Measurements from ENCODE around the gene LILRA5.
"Not testable (repeated sequence)": the region's sequence is repeated elsewhere in the genome, so short reads cannot be mapped to it uniquely, and the experiment has no call there.

DNA sequence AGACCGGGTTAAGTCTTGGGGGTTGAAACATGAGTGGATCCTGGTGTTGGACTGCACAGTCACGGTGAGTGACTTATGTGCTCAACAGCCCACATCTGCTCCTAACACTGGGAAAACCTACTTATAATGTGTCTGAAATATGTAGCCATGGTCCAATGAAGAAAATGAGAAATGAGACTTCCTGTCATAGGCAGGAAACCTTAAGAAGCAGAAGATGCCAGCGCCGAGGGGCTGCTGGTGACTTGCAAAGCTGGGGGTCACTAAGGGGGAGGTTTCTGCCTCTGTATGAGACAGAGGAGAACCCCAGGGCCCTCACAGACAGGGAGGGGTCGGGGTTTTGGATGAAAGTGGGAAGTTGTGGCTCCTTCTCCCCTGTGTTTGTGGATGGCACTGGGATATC, 40.8 kb downstream of the LILRA5 start:
- not testable (repeated sequence) for TF ChIP-seq MAFK (IDR thresholded peaks at IDR 0.05; ENCODE audit: low read depth, low read length); POLR2A (IDR thresholded peaks at IDR 0.05; ENCODE audit: low read depth, low read length); FOS (IDR thresholded peaks at IDR 0.05; ENCODE audit: low read depth, low read length); SMC3 (IDR thresholded peaks at IDR 0.05; ENCODE audit: low read depth, low read length); MXI1 (IDR thresholded peaks at IDR 0.05; ENCODE audit: borderline replicate concordance, low read depth, low read length); BHLHE40 (IDR thresholded peaks at IDR 0.05; ENCODE audit: low read depth, low read length)
- TF ChIP-seq, protein P1, sequence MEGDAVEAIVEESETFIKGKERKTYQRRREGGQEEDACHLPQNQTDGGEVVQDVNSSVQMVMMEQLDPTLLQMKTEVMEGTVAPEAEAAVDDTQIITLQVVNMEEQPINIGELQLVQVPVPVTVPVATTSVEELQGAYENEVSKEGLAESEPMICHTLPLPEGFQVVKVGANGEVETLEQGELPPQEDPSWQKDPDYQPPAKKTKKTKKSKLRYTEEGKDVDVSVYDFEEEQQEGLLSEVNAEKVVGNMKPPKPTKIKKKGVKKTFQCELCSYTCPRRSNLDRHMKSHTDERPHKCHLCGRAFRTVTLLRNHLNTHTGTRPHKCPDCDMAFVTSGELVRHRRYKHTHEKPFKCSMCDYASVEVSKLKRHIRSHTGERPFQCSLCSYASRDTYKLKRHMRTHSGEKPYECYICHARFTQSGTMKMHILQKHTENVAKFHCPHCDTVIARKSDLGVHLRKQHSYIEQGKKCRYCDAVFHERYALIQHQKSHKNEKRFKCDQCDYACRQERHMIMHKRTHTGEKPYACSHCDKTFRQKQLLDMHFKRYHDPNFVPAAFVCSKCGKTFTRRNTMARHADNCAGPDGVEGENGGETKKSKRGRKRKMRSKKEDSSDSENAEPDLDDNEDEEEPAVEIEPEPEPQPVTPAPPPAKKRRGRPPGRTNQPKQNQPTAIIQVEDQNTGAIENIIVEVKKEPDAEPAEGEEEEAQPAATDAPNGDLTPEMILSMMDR (conservative IDR thresholded peaks at IDR 0.05; ENCODE audit: low read depth, low read length): not testable (repeated sequence)
- TF ChIP-seq, protein P2, sequence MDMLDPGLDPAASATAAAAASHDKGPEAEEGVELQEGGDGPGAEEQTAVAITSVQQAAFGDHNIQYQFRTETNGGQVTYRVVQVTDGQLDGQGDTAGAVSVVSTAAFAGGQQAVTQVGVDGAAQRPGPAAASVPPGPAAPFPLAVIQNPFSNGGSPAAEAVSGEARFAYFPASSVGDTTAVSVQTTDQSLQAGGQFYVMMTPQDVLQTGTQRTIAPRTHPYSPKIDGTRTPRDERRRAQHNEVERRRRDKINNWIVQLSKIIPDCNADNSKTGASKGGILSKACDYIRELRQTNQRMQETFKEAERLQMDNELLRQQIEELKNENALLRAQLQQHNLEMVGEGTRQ (IDR thresholded peaks at IDR 0.05; ENCODE audit: low read depth, low read length): not testable (repeated sequence)

Measured in IMR-90 (cell line).